Gastroesophageal sphincter (tissue), 4 donors: ENCODE measurements around the gene HSPA1L. TPM values are rescaled to one million over a fixed set of nuclear protein-coding genes. Genes with fewer than 3 reads are reported as not detected.

Experiments
- ATAC-seq: fragments of 150-250 bp; one replicate; pipeline ENCODE4 v1.9.1; 2016; ENCODE audit warnings: mild to moderate bottlenecking, moderate library complexity
- H3K27ac ChIP-seq, 4 donors: fragments of 200-600 bp; sonication (generic) in 3 of 4; 1 replicate in 3 of 4; 2 replicates in 1 of 4; pipeline ENCODE4 v1.5.1; 2016 to 2019
- H3K27me3 ChIP-seq: fragments of 200-600 bp; sonication (generic); one replicate; pipeline ENCODE4 v1.5.1; 2019
- H3K36me3 ChIP-seq, 2 donors: fragments of 200-600 bp; sonication (generic); one replicate each; pipeline ENCODE4 v1.5.1; 2019; ENCODE audit warnings: control low read depth in 1 of 2
- H3K4me1 ChIP-seq, 3 donors: fragments of 200-600 bp; sonication (generic); 1 replicate in 2 of 3; 2 replicates in 1 of 3; pipeline ENCODE4 v1.5.1; 2016 to 2019; ENCODE audit warnings: control low read depth in 2 of 3
- H3K4me3 ChIP-seq, 2 donors: fragments of 200-600 bp; sonication (generic); one replicate each; pipeline ENCODE4 v1.5.1; 2019; ENCODE audit warnings: mild to moderate bottlenecking in 1 of 2, moderate library complexity in 1 of 2
- H3K9me3 ChIP-seq, 3 donors: fragments of 200-600 bp; sonication (generic); one replicate each; pipeline ENCODE4 v1.5.1; 2017 to 2019; ENCODE audit warnings: control low read depth in 2 of 3
- CTCF ChIP-seq, 4 experiments: fragments of 200-600 bp in 2 of 4; fragments of 450-650 bp in 2 of 4; sonication (generic) in 1 of 4; IDR thresholded peaks; one replicate each; pipeline ENCODE4 v1.5.1; 2017 to 2019; ENCODE audit warnings: antibody characterized with exemption in 4 of 4, mild to moderate bottlenecking in 2 of 4, moderate library complexity in 2 of 4
- EP300 ChIP-seq: sonication (generic); formaldehyde crosslinking; IDR thresholded peaks from one replicate; pipeline ENCODE4 v1.6.1; 2017; ENCODE audit warnings: antibody characterized with exemption, mild to moderate bottlenecking
- POLR2A ChIP-seq, 2 donors: fragments of 450-650 bp; IDR thresholded peaks; one replicate each; pipeline ENCODE4 v1.6.1; 2017; ENCODE audit warnings: antibody characterized with exemption in 2 of 2, mild to moderate bottlenecking in 2 of 2, moderate library complexity in 1 of 2
- POLR2AphosphoS5 ChIP-seq: sonication (generic); formaldehyde crosslinking; IDR thresholded peaks from one replicate; pipeline ENCODE4 v1.6.1; 2017; ENCODE audit warnings: antibody characterized with exemption
- WGBS, 2 donors: methylation state at CpG; one replicate each; pipeline ENCODE4 v1.1.5; 2018; ENCODE audit warnings: low coverage in 1 of 2; 5-methylcytosine and 5-hydroxymethylcytosine counted together
- total RNA-seq, 4 donors: library from RNA; depleted of rRNA; stranded (reverse); fragments of >200 nt; gene quantifications; one replicate each; pipeline ENCODE4 v1.1.0, GENCODE V29; 2016

The HSPA1L gene
- total RNA-seq, 4 donors from 2014 or later: 1.9 to 3.9 (median 2.6) TPM

- Histone ChIP-seq H3K9me3 (no peaks in the 10 kb centered on the region), H3K4me3 (no peak overlapping the region), H3K27ac (no peak overlapping the region), H3K27me3 (no peaks in the 10 kb centered on the region), H3K36me3 (peaks cover 0 to 25% of the 10 kb centered on the region in 2 donors), H3K4me1 (peaks cover 0 to 19% (median 3%) of the 10 kb centered on the region in 3 donors)
- WGBS, 2 donors: 22 to 33% methylated on average over 1 of the region's 1 CpG
- ATAC-seq: peak; percentile 31
- TF ChIP-seq CTCF (IDR thresholded peaks at IDR 0.05): no peak
- TF ChIP-seq EP300: no peak
- TF ChIP-seq POLR2AphosphoS5: no peak
- no peak for TF ChIP-seq POLR2A (IDR thresholded peaks at IDR 0.05)
Observed at GRCh38 chr6:31763619-31763940, 51.5 kb downstream of the HSPA1L start.

GRCh38 chr6:31762878-31763618 lies 52.0 kb downstream of the HSPA1L start:
- ATAC-seq: peak; percentile 10
- H3K9me3 ChIP-seq: no peaks in the 10 kb centered on the region
- peaks cover 0 to 19% (median 3%) of the 10 kb centered on the region in 3 donors for H3K4me1 ChIP-seq
- H3K4me3 ChIP-seq: no peak overlapping the region
- no peak overlapping the region for H3K27ac ChIP-seq
- TF ChIP-seq POLR2AphosphoS5 (no peak), EP300 (no peak), CTCF (IDR thresholded peaks at IDR 0.05) (no peak), POLR2A (IDR thresholded peaks at IDR 0.05) (no peak)
- H3K27me3 ChIP-seq: no peaks in the 10 kb centered on the region
- 40 to 57% methylated on average over 1 to 3 of the region's 8 CpGs for WGBS, 2 donors
- peaks cover 0 to 25% of the 10 kb centered on the region in 2 donors for H3K36me3 ChIP-seq

- 64 to 67% methylated on average over 2 to 4 of the region's 4 CpGs for whole genome bisulfite sequencing, 2 donors
- H3K4me1 ChIP-seq: peaks cover 0 to 19% (median 3%) of the 10 kb centered on the region in 3 donors
- H3K27ac ChIP-seq: no peak within 1 kb of the TSS
Observed at GRCh38 chr6:31762356-31762755, 52.7 kb downstream of the HSPA1L start, which contains the start of gene SAPCD1. TSS of gene SAPCD1 (plus strand) at chr6:31762656. CDS start at chr6:31763055, 399 bp downstream.

GRCh38 chr6:31761343-31761742 lies 53.7 kb downstream of the HSPA1L start:
- H3K36me3 ChIP-seq: peaks cover 0 to 25% of the 10 kb centered on the region in 2 donors
- H3K4me3 ChIP-seq: no peak overlapping the region
- TF ChIP-seq POLR2A (IDR thresholded peaks at IDR 0.05): no peak
- TF ChIP-seq POLR2AphosphoS5: no peak
- TF ChIP-seq EP300: no peak
- TF ChIP-seq CTCF (IDR thresholded peaks at IDR 0.05): no peak
- no peaks in the 10 kb centered on the region for H3K27me3 ChIP-seq
- H3K4me1 ChIP-seq: peaks cover 0 to 15% (median 1%) of the 10 kb centered on the region in 3 donors
- H3K27ac ChIP-seq: no peak overlapping the region
- H3K9me3 ChIP-seq: no peaks in the 10 kb centered on the region
- no peak for ATAC-seq
- 92 to 94% methylated on average over 6 to 7 of the region's 8 CpGs for WGBS, 2 donors

More at GRCh38 chr6:31762356-31762755, 52.7 kb downstream of the HSPA1L start, which contains the start of gene SAPCD1:
- TF ChIP-seq POLR2AphosphoS5 (no peak), CTCF (IDR thresholded peaks at IDR 0.05) (no peak), EP300 (no peak), POLR2A (IDR thresholded peaks at IDR 0.05) (no peak)
- no peak for ATAC-seq
- no peaks in the 10 kb centered on the region for H3K9me3 ChIP-seq
- no peak within 1 kb of the TSS for H3K4me3 ChIP-seq
- H3K36me3 ChIP-seq: peaks cover 0 to 25% of the 10 kb centered on the region in 2 donors
- no peaks in the 10 kb centered on the region for H3K27me3 ChIP-seq

GRCh38 chr6:31760790-31761189 lies 54.3 kb downstream of the HSPA1L start:
- Histone ChIP-seq H3K27me3 (no peaks in the 10 kb centered on the region), H3K9me3 (no peaks in the 10 kb centered on the region), H3K27ac (no peak overlapping the region), H3K4me1 (peaks cover 0 to 10% (median 0%) of the 10 kb centered on the region in 3 donors), H3K36me3 (peaks cover 0 to 25% of the 10 kb centered on the region in 2 donors), H3K4me3 (no peak overlapping the region)
- no peak for ATAC-seq
- no peak for TF ChIP-seq CTCF (IDR thresholded peaks at IDR 0.05)
- TF ChIP-seq EP300: no peak
- no peak for TF ChIP-seq POLR2AphosphoS5
- TF ChIP-seq POLR2A (IDR thresholded peaks at IDR 0.05): no peak
- 95 to 96% methylated on average over 3 to 4 of the region's 5 CpGs for WGBS, 2 donors
